A673 (cell line): ENCODE measurements around the gene PLD4.

Source experiments
- EZH2 ChIP-seq: fragments of 200-600 bp; sonication (generic); IDR thresholded peaks from 2 replicates; pipeline ENCODE4 v1.6.1; 2017; ENCODE audit warnings: borderline replicate concordance, low read depth, mild to moderate bottlenecking, mixed read lengths, antibody characterized with exemption, low read length; ENCODE audit not compliant: poor library complexity, severe bottlenecking
- TF ChIP-seq, protein P1 (sequence below): fragments of 300-800, 200-600 bp; sonication (generic); conservative IDR thresholded peaks from 2 replicates; pipeline ENCODE4 v1.5.1; 2017; ENCODE audit warnings: low read depth, mild to moderate bottlenecking, antibody characterized with exemption, low read length, moderate library complexity, mixed read lengths

DNA sequence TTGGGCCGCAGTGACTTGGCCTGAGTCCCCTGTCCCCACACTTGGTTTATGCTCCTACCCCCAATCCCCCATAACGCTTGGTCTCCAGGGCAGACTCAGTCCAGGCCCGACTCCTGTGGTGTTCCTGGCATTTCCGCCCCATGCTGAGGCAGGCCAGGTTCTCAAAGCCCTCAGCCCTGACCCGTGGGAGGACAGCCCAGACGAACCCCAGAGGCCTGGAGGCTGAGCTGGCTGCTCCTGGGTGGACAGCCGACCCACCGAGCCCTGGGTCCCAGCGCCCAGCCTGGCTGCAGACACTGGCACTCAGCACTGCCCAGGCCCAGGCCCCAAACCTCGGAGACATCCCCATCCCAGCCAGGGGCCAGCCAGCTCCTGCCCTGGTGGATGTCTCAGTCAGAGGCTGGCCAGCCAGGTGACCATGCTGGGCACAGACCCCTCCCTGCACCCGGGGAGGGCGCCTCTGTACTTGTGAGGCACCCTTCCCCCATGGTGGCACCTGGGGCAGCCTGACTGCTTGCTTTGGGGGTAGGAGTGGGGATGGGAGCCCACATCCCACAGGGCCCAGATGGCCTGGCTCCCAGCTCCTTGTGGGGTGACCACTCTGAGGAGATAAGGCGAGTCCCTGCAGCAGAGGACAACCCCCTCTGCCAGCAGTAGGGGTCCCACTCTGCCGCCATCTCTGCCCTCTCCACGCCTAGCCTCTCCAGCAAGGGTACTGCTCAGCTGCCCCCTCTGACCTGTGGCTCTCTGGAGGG lies 1.4 kb downstream of the PLD4 start:
- TF ChIP-seq, protein P1, sequence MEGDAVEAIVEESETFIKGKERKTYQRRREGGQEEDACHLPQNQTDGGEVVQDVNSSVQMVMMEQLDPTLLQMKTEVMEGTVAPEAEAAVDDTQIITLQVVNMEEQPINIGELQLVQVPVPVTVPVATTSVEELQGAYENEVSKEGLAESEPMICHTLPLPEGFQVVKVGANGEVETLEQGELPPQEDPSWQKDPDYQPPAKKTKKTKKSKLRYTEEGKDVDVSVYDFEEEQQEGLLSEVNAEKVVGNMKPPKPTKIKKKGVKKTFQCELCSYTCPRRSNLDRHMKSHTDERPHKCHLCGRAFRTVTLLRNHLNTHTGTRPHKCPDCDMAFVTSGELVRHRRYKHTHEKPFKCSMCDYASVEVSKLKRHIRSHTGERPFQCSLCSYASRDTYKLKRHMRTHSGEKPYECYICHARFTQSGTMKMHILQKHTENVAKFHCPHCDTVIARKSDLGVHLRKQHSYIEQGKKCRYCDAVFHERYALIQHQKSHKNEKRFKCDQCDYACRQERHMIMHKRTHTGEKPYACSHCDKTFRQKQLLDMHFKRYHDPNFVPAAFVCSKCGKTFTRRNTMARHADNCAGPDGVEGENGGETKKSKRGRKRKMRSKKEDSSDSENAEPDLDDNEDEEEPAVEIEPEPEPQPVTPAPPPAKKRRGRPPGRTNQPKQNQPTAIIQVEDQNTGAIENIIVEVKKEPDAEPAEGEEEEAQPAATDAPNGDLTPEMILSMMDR: no peak
- TF ChIP-seq EZH2: no peak
